Ovary (tissue), 3 donors: ENCODE measurements around the gene FLYWCH1.

Source experiments
- EP300 ChIP-seq: sonication (generic); formaldehyde crosslinking; IDR thresholded peaks from one replicate; pipeline ENCODE4 v1.6.1; 2017; ENCODE audit warnings: antibody characterized with exemption
- POLR2A ChIP-seq: fragments of 450-650 bp; IDR thresholded peaks from one replicate; pipeline ENCODE4 v1.6.1; 2017; ENCODE audit warnings: antibody characterized with exemption, mild to moderate bottlenecking, moderate library complexity
- TF ChIP-seq, protein P1 (sequence below), 3 donors: fragments of 450-650 bp in 2 of 3; fragments of 200-600 bp in 1 of 3; IDR thresholded peaks; one replicate each; pipeline versions ENCODE4 v1.5.1 to v1.8.0; 2016 to 2022; ENCODE audit warnings: antibody characterized with exemption in 3 of 3, mild to moderate bottlenecking in 1 of 3
- donor health status: DM: no; HTN: no; CAD: no.

DNA sequence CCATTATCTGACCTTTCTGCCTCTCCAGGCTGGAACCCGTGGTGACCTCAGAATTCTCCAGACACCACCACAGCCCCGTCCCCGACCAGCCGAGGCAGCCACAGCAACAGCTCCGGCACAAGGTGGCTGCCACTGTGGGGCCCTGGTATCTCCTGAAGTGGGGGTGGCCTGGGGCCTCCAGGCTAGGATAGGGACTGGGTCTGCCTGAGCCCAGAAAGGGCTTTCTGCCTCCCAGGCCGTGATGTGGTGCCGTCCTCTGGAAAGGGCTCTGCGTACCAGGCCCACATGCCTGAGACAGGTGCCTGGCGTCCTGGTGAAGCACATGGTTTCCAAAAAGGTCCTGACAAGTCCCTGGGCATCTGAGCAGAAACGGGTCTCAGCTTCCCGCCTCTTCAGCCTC lies 17.1 kb downstream of the FLYWCH1 start:
- TF ChIP-seq, protein P1, sequence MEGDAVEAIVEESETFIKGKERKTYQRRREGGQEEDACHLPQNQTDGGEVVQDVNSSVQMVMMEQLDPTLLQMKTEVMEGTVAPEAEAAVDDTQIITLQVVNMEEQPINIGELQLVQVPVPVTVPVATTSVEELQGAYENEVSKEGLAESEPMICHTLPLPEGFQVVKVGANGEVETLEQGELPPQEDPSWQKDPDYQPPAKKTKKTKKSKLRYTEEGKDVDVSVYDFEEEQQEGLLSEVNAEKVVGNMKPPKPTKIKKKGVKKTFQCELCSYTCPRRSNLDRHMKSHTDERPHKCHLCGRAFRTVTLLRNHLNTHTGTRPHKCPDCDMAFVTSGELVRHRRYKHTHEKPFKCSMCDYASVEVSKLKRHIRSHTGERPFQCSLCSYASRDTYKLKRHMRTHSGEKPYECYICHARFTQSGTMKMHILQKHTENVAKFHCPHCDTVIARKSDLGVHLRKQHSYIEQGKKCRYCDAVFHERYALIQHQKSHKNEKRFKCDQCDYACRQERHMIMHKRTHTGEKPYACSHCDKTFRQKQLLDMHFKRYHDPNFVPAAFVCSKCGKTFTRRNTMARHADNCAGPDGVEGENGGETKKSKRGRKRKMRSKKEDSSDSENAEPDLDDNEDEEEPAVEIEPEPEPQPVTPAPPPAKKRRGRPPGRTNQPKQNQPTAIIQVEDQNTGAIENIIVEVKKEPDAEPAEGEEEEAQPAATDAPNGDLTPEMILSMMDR (IDR thresholded peaks at IDR 0.05): no peak
- TF ChIP-seq POLR2A (no peak), EP300 (no peak)
